Left kidney (tissue), 2 donors: ENCODE measurements around the gene ZNF605. TPM values are rescaled to one million over a fixed set of nuclear protein-coding genes. Genes with fewer than 3 reads are reported as not detected.
A peak's percentile ranks its signal among the peaks of the same experiment; 100 is the strongest.
"Not testable (repeated sequence)": the region's sequence is repeated elsewhere in the genome, so short reads cannot be mapped to it uniquely, and the experiment has no call there.

ENCODE experiments used
- DNase-seq: peaks from one replicate; pipeline ENCODE4 v3.0.0-alpha.2; 2013
- polyA plus RNA-seq: library from polyadenylated mRNA; unstranded; fragments of 120-200 nt; gene quantifications from one replicate; pipeline ENCODE4 v1.2.1, GENCODE V29; 2013; ENCODE audit not compliant: insufficient read length

The ZNF605 gene
- polyA plus RNA-seq, 1 donor, result 36.4 TPM

DNA sequence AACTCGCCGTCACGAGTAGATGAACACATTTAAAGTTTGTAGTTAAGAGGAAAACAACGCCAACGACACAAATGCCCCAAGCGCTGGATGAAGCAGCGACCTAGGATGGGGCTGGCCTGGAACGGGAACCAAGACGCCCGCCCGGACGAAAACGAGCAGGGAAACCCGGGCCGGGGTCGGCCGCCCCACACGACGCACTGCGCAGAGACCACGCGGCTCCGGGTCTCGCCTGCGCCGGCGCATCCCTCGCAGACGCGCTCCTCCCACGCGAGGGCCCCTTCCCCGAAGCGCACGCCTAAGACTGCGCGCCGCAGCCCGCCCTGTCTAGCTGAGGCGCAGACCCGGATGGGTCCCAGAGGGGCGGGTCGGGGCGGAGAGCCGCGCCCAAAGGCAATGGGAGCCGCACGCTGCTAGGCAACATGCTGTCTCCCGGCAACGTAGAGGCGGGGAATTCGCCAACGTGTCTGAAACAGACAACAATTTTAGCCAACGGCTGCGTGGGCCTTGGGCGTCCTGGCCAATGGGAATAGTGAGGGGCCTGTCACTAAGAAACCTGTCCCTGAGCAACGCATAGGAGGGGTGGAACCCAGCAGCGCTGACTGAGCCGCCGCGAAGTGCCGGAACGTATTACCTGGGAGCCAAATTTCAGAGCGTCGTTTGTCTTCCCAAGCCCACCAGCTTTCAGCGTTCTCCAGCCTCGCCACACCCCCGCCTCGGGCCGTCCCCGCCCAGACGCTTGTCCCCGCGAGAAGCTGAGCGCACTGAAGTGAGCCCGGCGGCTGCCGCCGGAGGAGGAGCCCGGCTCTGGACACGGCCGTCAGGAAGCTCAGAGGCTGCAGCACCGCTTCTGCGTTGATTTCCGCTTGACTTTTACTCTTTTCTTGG lies 47.7 kb downstream of the ZNF605 start:
- peak; percentile 98 for DNase-seq

GRCh38 chr12:132907789-132908144 lies 48.3 kb downstream of the ZNF605 start:
- DNase-seq, result not testable (repeated sequence)

GRCh38 chr12:132907216-132907615 lies 48.9 kb downstream of the ZNF605 start:
- no peak for DNase-seq

GRCh38 chr12:132904718-132905328 lies 51.3 kb downstream of the ZNF605 start:
- DNase-seq, result peak; percentile 67

- DNase-seq, result no peak
Observed at GRCh38 chr12:132899033-132899432, 57.1 kb downstream of the ZNF605 start.

GRCh38 chr12:132888852-132889251 lies 67.3 kb downstream of the ZNF605 start:
- no peak for DNase-seq

- peak; percentile 96 for DNase-seq
Observed at GRCh38 chr12:132887513-132888351, 68.4 kb downstream of the ZNF605 start, which contains the start of gene CHFR. Gene CHFR (minus strand): TSS chr12:132887605. CDS start chr12:132887328, 277 bp downstream.

DNA sequence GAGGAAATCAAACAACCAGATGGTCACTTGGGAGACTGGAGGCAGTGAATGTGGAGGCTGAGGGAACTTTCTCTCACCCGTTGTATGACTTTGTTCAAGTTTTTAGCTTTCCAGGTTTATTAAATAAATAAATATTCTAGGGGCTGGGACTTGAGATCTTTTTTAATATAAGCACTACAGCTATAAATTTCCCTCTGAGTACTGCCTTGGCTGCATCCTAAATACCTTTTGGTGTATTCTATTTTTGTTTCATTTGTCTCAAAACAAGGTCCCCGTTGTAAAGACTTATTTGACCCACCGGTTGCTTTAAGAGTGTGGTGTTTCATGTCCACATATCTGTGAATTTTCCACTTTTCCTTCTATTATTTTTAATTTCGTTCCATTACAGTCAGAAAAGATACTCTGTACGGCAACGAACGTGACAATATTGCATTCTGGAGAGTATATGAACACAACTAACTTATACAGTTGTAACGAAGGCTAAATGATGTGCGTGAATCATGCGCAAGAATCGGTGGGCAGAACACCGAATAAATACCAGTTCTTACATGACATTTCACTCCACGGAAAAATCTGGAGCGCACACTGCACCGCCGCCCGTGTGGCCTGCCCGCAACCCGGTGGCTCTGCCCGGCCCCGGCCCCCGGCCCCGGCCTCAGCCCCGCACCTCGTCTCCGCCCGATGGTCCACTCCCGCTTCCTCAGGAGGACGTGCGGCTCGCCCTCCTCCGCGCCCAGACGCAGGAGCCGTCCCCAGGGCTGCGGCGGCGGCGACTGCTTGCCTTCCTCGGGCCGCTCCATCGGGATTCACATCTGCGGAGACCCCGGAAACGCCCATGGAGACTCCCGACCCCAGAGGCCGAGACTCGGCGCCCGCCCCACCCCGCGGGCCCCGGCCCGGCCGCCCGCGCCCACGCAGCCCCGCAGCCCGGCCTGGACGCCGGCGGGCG lies 69.3 kb downstream of the ZNF605 start:
- DNase-seq, result no peak

DNA sequence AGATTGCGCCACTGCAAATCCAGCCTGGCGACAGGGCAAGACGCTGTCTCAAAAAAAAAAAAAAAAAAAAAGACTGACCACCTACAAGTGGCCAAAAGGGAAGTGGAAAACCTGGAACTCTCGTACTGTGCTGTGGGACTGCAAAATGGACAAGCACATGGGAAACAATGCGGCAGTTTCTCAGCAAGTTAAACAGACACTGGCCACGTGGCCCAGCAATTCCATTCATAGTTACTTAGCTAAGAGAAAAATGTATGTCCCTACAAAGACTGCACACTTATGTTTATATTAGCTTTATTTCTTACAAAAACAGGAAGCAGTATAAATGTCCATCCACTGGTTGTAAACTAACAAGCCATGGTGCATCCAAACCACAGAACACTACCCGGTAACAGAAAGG lies 74.3 kb downstream of the ZNF605 start:
- DNase-seq, result peak; percentile 53

DNA sequence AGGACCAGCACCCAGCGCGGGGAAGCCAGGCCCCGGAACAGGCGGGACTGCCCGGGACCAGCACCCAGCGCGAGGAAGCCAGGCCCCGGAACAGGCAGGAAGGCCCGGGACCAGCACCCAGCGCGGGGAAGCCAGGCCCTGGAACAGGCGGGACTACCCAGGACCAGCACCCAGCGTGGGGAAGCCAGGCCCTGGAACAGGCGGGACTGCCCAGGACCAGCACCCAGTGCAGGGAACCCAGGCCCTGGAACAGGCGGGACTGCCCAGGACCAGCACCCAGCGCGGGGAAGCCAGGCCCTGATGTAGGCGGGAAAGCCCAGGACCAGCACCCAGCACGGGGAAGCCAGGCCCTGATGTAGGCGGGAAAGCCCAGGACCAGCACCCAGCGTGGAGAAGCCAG lies 81.5 kb downstream of the ZNF605 start:
- not testable (repeated sequence) for DNase-seq

DNA sequence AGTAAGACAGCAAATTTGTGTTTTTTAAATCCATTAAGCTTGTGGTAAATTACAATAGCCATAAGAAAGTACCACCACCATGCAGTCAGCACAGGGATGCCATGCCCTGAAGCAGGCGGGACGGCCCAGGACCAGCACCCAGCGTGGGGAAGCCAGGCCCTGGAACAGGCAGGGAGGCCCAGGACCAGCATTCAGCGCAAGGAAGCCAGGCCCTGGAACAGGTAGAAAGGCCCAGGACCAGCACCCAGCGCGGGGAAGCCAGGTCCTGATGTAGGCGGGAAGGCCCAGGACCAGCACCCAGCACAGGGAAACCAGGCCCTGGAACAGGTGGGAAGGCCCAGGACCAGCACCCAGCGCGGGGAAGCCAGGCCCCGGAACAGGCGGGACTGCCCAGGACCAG lies 81.9 kb downstream of the ZNF605 start:
- no peak for DNase-seq

- DNase-seq, result no peak
Observed at GRCh38 chr12:132873724-132874123, 82.4 kb downstream of the ZNF605 start.

- no peak for DNase-seq
Observed at GRCh38 chr12:132872975-132873421, 83.1 kb downstream of the ZNF605 start.

DNA sequence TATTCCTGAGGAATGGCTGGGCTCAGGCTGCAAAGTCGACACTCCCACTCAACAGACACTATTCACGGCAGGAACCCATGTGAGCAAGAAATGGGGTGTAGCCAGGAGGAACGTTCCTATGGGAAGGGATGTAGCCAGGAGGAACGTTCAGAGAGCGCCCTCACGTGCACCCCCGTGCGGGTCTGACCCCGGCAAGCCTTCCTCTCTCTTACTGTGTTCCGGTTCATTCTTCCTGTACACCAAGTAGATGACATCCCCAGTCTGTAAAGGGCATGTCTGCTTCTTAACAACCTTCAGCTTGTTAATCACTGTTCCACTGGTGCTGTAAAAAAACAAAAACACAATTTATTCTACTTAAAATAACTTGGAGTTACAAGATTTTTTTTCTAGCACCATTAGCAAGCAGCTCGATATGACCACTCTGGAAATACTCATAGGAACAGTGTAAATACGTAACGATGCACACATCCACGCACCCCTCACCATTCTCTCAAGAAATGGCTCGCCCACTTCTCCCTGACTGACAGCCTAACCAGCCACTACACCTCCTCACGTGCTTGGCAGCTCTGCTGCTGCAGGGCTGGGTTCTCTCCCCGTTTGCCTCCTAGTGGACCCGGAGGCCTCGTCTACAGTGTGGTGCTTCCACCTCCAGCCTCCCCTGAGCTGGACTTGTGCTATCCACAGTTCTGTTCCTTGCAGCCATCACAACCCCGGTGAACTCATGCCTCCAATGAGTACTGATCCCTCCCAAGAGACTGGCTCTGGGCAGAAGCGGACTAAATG lies 83.8 kb downstream of the ZNF605 start:
- no peak for DNase-seq

GRCh38 chr12:132869551-132869950 lies 86.6 kb downstream of the ZNF605 start:
- no peak for DNase-seq

Other genes with a start within 250 kb of the ZNF605 start
- 20.3 TPM for gene PGAM5, start 245.5 kb downstream of the ZNF605 start, polyA plus RNA-seq
- gene ANKLE2, start 194.5 kb downstream of the ZNF605 start, polyA plus RNA-seq, result 89.8 TPM
- 33.6 TPM for gene GOLGA3, start 127.4 kb downstream of the ZNF605 start, polyA plus RNA-seq
- 31.6 TPM for gene CHFR, start 68.7 kb downstream of the ZNF605 start, polyA plus RNA-seq
- gene ZNF26, start 30.1 kb upstream of the ZNF605 start, polyA plus RNA-seq, result 17.7 TPM
- gene ZNF84, start 81.2 kb upstream of the ZNF605 start, polyA plus RNA-seq, result 93.5 TPM
- 49.0 TPM for gene ZNF140, start 124.6 kb upstream of the ZNF605 start, polyA plus RNA-seq
- gene ZNF891, start 174.0 kb upstream of the ZNF605 start, polyA plus RNA-seq, result 9.1 TPM
- 33.1 TPM for gene ZNF10, start 174.3 kb upstream of the ZNF605 start, polyA plus RNA-seq
- gene ZNF268, start 225.2 kb upstream of the ZNF605 start, polyA plus RNA-seq, result 39.9 TPM